GM13976 (cell line): ENCODE data around the gene CIB4.
A peak's percentile ranks its signal among the peaks of the same experiment; 100 is the strongest.

Experiments
- DNase-seq: peaks from one replicate; pipeline ENCODE4 v3.0.0; 2012; ENCODE audit warnings: low spot score
- in situ Hi-C: fragments of 300-500 bp; cut with MboI; formaldehyde crosslinking; loops from one replicate; pipeline ENCODE4 v1.12.0; 2022; ENCODE audit warnings: low sequenced_read_pairs, mixed read lengths, inconsistent platforms; ENCODE audit not compliant: unreplicated experiment
- TF ChIP-seq, protein P1 (sequence below): IDR thresholded peaks from 2 replicates; pipeline ENCODE4 v1.5.1; 2012; ENCODE audit warnings: borderline replicate concordance, mild to moderate bottlenecking; ENCODE audit not compliant: insufficient read depth; ENCODE audit errors: extremely low read depth, missing control alignments, control extremely low read depth

The CIB4 gene

DNA sequence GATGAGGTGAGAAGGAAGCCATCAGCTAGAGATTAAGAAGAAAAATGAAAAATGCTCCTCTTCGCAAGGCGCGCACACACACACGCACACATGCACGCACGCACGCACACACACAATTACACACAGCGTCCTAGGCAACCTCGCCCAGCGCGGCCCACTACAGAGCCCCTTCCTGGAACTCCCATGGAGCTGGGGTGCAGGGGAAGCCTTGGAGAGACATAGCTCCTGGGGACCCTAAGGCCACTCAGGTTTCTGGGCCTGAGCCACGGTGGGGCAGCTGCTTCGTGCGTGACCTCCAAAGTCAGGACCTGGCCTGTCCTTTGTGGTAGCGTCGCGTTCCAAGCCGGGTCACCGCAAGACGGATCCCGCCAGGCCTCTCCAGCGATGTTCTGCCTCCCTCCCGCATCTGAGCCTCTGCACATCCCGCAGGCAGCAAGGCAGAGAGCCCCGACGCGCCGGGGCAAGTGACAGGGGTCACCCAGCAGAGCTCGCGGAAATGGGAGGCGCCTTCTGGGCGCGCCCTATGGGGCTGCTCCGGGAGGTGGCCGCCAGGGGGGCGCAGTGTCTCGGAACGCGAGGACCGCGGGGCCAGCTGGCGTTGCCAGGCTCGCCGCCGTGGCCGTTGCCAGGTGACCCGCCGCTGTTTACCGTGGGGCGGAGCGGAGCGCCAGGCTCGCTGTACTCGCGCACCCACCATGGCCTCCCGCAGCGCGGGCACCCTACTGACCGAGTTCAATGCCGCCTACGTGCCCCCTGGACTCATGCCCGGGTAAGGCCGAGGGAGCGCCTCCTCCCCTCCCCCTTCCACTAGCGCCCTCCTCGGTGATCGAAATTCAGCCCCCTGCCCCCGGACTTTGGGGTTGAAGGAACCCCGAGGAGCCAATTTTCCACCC is 79.0 kb downstream of the CIB4 start:
- TF ChIP-seq, protein P1, sequence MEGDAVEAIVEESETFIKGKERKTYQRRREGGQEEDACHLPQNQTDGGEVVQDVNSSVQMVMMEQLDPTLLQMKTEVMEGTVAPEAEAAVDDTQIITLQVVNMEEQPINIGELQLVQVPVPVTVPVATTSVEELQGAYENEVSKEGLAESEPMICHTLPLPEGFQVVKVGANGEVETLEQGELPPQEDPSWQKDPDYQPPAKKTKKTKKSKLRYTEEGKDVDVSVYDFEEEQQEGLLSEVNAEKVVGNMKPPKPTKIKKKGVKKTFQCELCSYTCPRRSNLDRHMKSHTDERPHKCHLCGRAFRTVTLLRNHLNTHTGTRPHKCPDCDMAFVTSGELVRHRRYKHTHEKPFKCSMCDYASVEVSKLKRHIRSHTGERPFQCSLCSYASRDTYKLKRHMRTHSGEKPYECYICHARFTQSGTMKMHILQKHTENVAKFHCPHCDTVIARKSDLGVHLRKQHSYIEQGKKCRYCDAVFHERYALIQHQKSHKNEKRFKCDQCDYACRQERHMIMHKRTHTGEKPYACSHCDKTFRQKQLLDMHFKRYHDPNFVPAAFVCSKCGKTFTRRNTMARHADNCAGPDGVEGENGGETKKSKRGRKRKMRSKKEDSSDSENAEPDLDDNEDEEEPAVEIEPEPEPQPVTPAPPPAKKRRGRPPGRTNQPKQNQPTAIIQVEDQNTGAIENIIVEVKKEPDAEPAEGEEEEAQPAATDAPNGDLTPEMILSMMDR: no peak
- in situ Hi-C loops: no loop called here
- DNase-seq: peak; percentile 65

DNA sequence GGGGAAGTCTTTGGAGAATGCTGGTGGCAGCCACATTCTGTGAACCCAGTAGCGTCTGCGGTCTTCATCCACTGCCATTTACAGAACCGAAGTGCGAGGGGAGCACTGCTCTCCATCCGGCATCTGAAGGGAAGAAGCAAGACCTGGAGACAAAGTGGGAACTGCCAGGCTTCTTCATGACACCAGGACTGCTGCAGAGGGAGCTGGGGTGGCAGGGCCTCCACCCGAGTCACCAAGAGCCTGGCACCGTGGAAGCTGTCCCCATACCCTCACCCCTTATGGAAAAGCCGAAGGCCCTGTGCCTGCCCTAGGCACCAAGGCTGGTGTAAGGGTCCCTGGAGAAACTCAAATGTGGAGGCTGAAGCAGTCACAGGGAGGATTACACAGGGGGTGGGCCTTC is 79.8 kb downstream of the CIB4 start:
- in situ Hi-C loops: no loop called here
- DNase-seq: no peak
- TF ChIP-seq, protein P1: no peak

DNA sequence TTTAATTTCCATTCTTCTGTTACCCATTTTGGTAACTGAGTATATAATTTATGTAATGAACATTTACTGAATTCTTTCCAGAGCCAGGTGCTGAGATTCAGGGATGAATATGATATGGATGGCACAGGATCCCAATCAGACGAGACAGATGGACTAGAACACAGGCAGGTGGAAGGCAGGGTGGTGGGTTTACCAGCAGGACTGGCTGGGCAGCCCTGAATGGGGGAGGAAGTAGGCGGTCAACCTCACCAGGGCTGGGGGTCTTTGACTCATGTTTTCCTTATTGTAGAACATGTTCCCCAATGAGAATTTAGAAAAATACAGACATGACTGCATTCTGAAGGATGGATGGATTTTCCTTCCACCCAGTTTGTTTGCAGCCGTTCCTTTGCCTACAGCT is 80.3 kb downstream of the CIB4 start:
- in situ Hi-C loops: no loop called here
- TF ChIP-seq, protein P1: no peak
- no peak for DNase-seq

DNA sequence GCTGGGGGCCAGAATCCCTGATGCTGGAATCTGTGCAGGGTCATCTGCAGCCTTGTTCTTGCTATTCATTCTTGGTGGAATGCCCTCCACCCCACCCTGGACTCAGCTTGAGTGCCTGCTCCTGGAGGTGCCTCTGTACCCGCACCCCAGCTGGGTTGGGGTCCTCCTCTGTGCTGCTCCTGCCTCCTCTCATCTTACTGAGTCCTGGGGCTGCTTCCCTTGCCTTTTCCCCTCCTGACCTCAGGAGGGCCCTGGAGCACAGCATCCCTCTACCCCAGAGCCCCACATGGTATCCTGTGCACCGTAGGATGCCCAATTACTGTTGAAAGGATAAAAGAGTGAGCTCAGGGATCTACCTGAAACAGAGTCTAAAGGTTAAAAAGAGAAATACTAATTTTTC is 81.6 kb downstream of the CIB4 start:
- in situ Hi-C loops: no loop called here
- TF ChIP-seq, protein P1: no peak

DNA sequence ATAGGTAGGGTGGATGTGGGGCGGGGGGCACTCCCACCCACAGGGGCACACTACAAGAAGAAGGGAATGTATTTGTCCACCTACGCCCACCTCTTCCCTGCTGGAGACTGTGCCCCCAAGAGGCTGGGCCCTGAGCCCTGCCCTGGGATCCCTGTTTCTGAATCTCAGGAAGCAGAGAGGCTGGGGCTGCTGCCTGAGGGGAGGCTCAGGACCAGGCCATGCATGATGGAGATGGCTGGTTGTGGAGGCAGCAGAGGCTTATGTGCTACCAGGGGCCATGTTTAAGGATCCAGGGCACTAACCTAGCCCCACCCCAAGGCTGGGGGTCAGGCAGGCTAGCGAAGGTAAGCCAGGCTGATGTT is 82.1 kb downstream of the CIB4 start:
- TF ChIP-seq, protein P1: no peak
- in situ Hi-C loops: no loop called here
- DNase-seq: no peak

More for the DNA sequence above, 81.6 kb downstream of the CIB4 start:
- no peak for DNase-seq

DNA sequence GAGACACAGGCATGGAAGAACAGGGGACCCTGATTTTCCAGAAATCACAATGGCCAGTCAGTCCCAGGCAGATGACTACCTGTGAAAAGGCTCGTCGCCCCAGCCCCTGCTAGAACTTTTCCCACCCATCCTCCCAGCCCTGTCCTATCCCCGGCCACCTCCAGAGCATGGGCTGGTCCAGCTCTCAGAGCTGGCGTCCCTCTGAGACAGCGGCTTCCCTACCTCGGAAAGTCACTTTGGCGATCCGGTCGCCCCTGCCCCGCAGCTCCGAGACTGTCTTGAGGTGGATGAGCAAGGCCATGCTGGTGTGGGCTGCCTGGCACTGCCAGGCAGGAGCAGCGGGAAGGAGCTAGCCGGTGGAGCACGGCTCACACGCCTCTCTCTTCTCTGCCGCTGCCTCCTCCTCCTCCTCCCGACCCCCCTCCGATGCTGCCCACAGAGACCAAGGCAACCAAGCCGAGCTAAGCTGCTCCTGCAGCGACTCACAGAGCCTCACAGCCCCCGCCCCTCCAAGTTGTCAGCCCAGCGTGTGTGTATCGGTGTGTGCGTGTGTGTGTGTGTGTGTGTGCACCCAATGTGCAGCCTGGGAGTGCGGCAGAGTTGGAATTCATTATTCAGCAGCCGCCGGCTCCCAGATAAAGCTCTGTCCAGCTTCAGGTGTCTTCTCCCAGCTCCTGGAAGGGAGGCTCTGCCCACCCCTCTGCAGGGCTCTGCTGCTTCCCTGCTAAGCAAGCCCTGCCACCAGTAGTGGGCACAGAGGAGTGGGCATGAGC is 82.7 kb downstream of the CIB4 start:
- in situ Hi-C loops: no loop called here
- DNase-seq: no peak
- TF ChIP-seq, protein P1: no peak
